DND-41 (cell line): Measurements from ENCODE around the gene SPINDOC.

ENCODE experiments used
- EZH2 ChIP-seq: IDR thresholded peaks from 3 replicates; pipeline ENCODE4 v1.6.1; 2012; ENCODE audit warnings: borderline replicate concordance, low read depth, mild to moderate bottlenecking, moderate library complexity, low read length, inconsistent platforms; ENCODE audit not compliant: severe bottlenecking
- TF ChIP-seq, protein P1 (sequence below): IDR thresholded peaks from 2 replicates; pipeline ENCODE4 v1.5.1; 2012; ENCODE audit warnings: borderline replicate concordance, low read length, moderate library complexity, mild to moderate bottlenecking; ENCODE audit not compliant: poor library complexity, severe bottlenecking; ENCODE audit errors: extremely low read depth

DNA sequence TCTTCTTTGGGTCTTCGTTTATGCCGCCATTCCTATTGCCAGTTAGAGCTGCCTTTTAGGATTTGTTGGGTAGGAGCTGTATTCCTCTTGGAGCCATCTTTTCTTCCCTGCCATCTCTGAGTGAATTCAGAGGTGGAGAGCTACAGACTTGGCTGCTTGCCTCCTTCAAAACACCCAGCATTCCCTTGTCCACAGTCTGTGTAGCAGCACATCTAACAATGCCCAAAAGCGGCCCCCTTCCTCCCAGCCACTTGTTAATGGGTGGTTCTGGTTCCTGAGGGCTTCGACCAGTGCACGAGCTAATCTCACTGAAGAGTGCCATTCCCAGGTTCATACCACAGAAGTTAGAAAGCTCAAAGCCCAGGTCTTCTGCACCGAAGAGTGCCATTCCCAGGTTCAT lies 63.4 kb downstream of the SPINDOC start:
- TF ChIP-seq, protein P1, sequence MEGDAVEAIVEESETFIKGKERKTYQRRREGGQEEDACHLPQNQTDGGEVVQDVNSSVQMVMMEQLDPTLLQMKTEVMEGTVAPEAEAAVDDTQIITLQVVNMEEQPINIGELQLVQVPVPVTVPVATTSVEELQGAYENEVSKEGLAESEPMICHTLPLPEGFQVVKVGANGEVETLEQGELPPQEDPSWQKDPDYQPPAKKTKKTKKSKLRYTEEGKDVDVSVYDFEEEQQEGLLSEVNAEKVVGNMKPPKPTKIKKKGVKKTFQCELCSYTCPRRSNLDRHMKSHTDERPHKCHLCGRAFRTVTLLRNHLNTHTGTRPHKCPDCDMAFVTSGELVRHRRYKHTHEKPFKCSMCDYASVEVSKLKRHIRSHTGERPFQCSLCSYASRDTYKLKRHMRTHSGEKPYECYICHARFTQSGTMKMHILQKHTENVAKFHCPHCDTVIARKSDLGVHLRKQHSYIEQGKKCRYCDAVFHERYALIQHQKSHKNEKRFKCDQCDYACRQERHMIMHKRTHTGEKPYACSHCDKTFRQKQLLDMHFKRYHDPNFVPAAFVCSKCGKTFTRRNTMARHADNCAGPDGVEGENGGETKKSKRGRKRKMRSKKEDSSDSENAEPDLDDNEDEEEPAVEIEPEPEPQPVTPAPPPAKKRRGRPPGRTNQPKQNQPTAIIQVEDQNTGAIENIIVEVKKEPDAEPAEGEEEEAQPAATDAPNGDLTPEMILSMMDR = no peak
- TF ChIP-seq EZH2 = no peak
